ENCODE data around the gene NALF2.

GRCh38 chrX:69510914-69511513 lies 6.9 kb downstream of the NALF2 start:
- TF ChIP-seq CTCF (IDR thresholded peaks at IDR 0.05) (no peak), POLR2A (IDR thresholded peaks at IDR 0.05) (no peak)

Measured in uterus (tissue), 2 donors.